K562 (cell line): ENCODE data around the gene TUT1. TPM values are rescaled to one million over a fixed set of nuclear protein-coding genes. Genes with fewer than 3 reads are reported as not detected.

Experiments used
- CTBP1 ChIP-seq: fragments of 450-650 bp; IDR thresholded peaks from 2 replicates; pipeline ENCODE4 v1.6.1; 2016; ENCODE audit warnings: borderline replicate concordance
- EP300 ChIP-seq: IDR thresholded peaks from 2 replicates; pipeline ENCODE4 v1.6.1; 2012; ENCODE audit warnings: low read length, improper control_type of control experiment
- HDAC2 ChIP-seq: fragments of 450-650 bp; IDR thresholded peaks from 2 replicates; pipeline ENCODE4 v1.6.1; 2016; ENCODE audit warnings: mild to moderate bottlenecking
- HIVEP1 ChIP-seq: fragments of 250-450 bp; sonication (Bioruptor Pico); IDR thresholded peaks from 2 replicates; pipeline ENCODE4 v1.4.0; 2020; ENCODE audit warnings: mild to moderate bottlenecking
- KLF6 ChIP-seq: fragments of 250-450 bp; sonication (Bioruptor Pico); IDR thresholded peaks from 2 replicates; pipeline ENCODE4 v1.4.0; 2020; ENCODE audit warnings: mild to moderate bottlenecking, moderate library complexity, borderline replicate concordance
- NEUROD1 ChIP-seq: fragments of 150-350 bp; IDR thresholded peaks from 2 replicates; pipeline ENCODE4 v1.6.1; 2014; ENCODE audit warnings: borderline replicate concordance, low read length, low read depth; ENCODE audit not compliant: partially characterized antibody
- NFRKB ChIP-seq: fragments of 450-650 bp; IDR thresholded peaks from 2 replicates; pipeline ENCODE4 v1.6.1; 2016; ENCODE audit warnings: low read depth
- PTTG1 ChIP-seq: fragments of 450-650 bp; IDR thresholded peaks from 2 replicates; pipeline ENCODE4 v1.6.1; 2016; ENCODE audit warnings: low read depth, mild to moderate bottlenecking, missing genetic modification characterization, missing compliant biosample characterization
- RBBP5 ChIP-seq: fragments of 200-600 bp; sonication (generic); IDR thresholded peaks from 2 replicates; pipeline ENCODE4 v1.6.1; 2012; ENCODE audit warnings: borderline replicate concordance, mild to moderate bottlenecking, low read length, control low read depth, inconsistent platforms; ENCODE audit not compliant: insufficient read depth, poor library complexity, severe bottlenecking
- RUNX1 ChIP-seq: sonication (generic); IDR thresholded peaks from 2 replicates; pipeline ENCODE4 v1.6.1; 2016; ENCODE audit warnings: antibody characterized with exemption, low read depth
- SMARCB1 ChIP-seq: IDR thresholded peaks from 2 replicates; pipeline ENCODE4 v1.6.1; 2011; ENCODE audit warnings: improper control_type of control experiment, low read depth; ENCODE audit not compliant: insufficient read length
- SMARCE1 ChIP-seq: fragments of 450-650 bp; IDR thresholded peaks from 2 replicates; pipeline ENCODE4 v1.7.1; 2016; ENCODE audit warnings: mild to moderate bottlenecking
- TAF1 ChIP-seq: IDR thresholded peaks from 2 replicates; pipeline ENCODE4 v1.6.1; 2011; ENCODE audit warnings: mild to moderate bottlenecking, low read length, moderate library complexity; ENCODE audit not compliant: insufficient read depth, control insufficient read depth, severe bottlenecking; ENCODE audit errors: extremely low read depth
- TFAM ChIP-seq: fragments of 250-450 bp; sonication (Bioruptor Pico); conservative IDR thresholded peaks from 2 replicates; pipeline ENCODE4 v1.5.0; 2021; ENCODE audit warnings: mild to moderate bottlenecking, moderate library complexity
- ZEB2 ChIP-seq: fragments of 450-650 bp; IDR thresholded peaks from 2 replicates; pipeline ENCODE4 v1.6.1; 2016
- ZNF232 ChIP-seq: sonication (generic); formaldehyde crosslinking; IDR thresholded peaks from 2 replicates; pipeline ENCODE4 v1.8.0; 2022; ENCODE audit warnings: mild to moderate bottlenecking, missing genetic modification reagents
- ZNF507 ChIP-seq: conservative IDR thresholded peaks from 2 replicates; pipeline ENCODE4 v1.6.1; 2017; ENCODE audit warnings: missing genetic modification characterization, missing compliant biosample characterization
- ZNF699 ChIP-seq: fragments of 250-450 bp; sonication (Bioruptor Pico); IDR thresholded peaks from 2 replicates; pipeline ENCODE4 v1.8.0; 2021; ENCODE audit warnings: mild to moderate bottlenecking, moderate library complexity; ENCODE audit not compliant: insufficient replicate concordance
- polyA plus RNA-seq, 8 experiments: library from polyadenylated mRNA; depleted of rRNA in 4 of 8; stranded (reverse) in 5 of 8; unstranded in 3 of 8; fragments of >200 nt; fragmentation: Nextera tagmentation in 2 of 8; fragmentation: Illumina TruSeq in 1 of 8; extraction: Ambion mirVana in 2 of 8; extraction: Trizol in 1 of 8; gene quantifications; 2 replicates each; pipeline versions ENCODE4 v1.2.1 to v1.2.3, GENCODE V29; 2011 to 2014; ENCODE audit warnings: inconsistent platforms in 1 of 8, missing spikeins in 1 of 8
- total RNA-seq, 7 experiments: library from RNA; depleted of rRNA in 6 of 7; stranded (reverse); fragments of >200 nt in 6 of 7; fragmentation: Illumina TruSeq in 2 of 7; extraction: Trizol in 2 of 7; gene quantifications; 2 replicates each; pipeline versions ENCODE4 v1.2.1 to v1.2.3, GENCODE V29; 2011 to 2021; ENCODE audit warnings: low replicate concordance in 1 of 7
- TF ChIP-seq, protein P1 (sequence below), 2 experiments: fragments of 450-650 bp; formaldehyde crosslinking in 1 of 2; IDR thresholded peaks; 2 replicates each; pipeline versions ENCODE4 v1.4.0 to v1.6.1; 2014 to 2020; ENCODE audit warnings: mild to moderate bottlenecking in 2 of 2, borderline replicate concordance in 1 of 2, low read depth in 1 of 2
- TF ChIP-seq, protein P2 (sequence below), 2 experiments: fragments of 450-650 bp; conservative IDR thresholded peaks; 2 replicates each; pipeline ENCODE4 v1.6.1; 2017; ENCODE audit warnings: mild to moderate bottlenecking in 2 of 2, moderate library complexity in 2 of 2

The TUT1 gene
- total and polyA plus RNA-seq, 9 of the 15 experiments (the other 6 are each of a cell fraction or from before 2014, with no cell fraction given), result 0.66 to 44.3 (median 15.7) TPM

DNA sequence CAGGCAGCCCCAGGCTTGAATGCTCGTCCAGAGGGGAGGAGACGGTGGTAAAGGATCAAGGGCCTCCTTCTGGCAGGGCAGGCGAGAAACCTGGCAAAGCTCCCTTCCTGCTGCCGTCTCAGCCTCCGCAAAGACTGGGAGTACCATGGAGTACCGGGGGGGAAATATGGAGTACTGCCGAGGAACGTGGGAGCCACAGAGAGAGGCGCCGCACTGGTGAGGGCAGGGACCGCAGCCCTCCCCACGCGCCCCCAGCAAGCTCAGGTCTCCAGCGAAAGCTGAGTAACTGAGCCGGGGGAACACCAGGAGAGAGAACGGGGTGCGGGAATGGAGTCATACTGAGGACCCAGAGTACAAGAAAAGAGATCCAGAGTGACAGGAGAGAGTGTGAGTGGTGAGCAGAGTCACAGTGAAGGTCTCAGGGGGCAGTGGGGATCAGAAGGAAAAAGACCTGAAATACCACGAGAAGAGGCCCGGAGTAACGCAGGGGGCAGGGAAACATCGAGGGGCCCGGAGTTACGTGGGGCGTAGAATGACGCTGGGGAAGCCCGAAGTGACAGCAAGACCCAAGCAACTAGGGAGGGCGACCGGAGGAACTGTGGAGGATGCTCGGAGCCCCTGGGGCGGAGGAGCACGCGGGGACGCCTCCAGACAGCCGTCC, 20.5 kb upstream of the TUT1 start (continued):
- TF ChIP-seq NFRKB (0 out of 2 replicates have a peak, but pooled peaks have one; percentile 45), HIVEP1 (CRISPR knock-in tag) (no peak), RBBP5 (peak; percentile 1), ZEB2 (no peak), EP300 (0 out of 2 replicates have a peak, but pooled peaks have one; percentile 6), NEUROD1 (peak; percentile 14), TFAM (CRISPR knock-in tag) (no peak), RUNX1 (no peak), CTBP1 (no peak), ZNF699 (CRISPR knock-in tag) (no peak), PTTG1 (tag) (no peak), SMARCB1 (no peak), ZNF232 (CRISPR knock-in tag) (no peak), TAF1 (peak; percentile 39), ZNF507 (tag) (no peak), KLF6 (CRISPR knock-in tag) (no peak), SMARCE1 (peak; percentile 70), HDAC2 (peak; percentile 91)
- TF ChIP-seq, protein P1, sequence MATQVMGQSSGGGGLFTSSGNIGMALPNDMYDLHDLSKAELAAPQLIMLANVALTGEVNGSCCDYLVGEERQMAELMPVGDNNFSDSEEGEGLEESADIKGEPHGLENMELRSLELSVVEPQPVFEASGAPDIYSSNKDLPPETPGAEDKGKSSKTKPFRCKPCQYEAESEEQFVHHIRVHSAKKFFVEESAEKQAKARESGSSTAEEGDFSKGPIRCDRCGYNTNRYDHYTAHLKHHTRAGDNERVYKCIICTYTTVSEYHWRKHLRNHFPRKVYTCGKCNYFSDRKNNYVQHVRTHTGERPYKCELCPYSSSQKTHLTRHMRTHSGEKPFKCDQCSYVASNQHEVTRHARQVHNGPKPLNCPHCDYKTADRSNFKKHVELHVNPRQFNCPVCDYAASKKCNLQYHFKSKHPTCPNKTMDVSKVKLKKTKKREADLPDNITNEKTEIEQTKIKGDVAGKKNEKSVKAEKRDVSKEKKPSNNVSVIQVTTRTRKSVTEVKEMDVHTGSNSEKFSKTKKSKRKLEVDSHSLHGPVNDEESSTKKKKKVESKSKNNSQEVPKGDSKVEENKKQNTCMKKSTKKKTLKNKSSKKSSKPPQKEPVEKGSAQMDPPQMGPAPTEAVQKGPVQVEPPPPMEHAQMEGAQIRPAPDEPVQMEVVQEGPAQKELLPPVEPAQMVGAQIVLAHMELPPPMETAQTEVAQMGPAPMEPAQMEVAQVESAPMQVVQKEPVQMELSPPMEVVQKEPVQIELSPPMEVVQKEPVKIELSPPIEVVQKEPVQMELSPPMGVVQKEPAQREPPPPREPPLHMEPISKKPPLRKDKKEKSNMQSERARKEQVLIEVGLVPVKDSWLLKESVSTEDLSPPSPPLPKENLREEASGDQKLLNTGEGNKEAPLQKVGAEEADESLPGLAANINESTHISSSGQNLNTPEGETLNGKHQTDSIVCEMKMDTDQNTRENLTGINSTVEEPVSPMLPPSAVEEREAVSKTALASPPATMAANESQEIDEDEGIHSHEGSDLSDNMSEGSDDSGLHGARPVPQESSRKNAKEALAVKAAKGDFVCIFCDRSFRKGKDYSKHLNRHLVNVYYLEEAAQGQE (IDR thresholded peaks at IDR 0.05; ENCODE audit: borderline replicate concordance), result no peak
- TF ChIP-seq, protein P1 (CRISPR knock-in tag; IDR thresholded peaks at IDR 0.05; ENCODE audit: low read depth), result no peak
- TF ChIP-seq, protein P2, sequence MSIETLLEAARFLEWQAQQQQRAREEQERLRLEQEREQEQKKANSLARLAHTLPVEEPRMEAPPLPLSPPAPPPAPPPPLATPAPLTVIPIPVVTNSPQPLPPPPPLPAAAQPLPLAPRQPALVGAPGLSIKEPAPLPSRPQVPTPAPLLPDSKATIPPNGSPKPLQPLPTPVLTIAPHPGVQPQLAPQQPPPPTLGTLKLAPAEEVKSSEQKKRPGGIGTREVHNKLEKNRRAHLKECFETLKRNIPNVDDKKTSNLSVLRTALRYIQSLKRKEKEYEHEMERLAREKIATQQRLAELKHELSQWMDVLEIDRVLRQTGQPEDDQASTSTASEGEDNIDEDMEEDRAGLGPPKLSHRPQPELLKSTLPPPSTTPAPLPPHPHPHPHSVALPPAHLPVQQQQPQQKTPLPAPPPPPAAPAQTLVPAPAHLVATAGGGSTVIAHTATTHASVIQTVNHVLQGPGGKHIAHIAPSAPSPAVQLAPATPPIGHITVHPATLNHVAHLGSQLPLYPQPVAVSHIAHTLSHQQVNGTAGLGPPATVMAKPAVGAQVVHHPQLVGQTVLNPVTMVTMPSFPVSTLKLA (conservative IDR thresholded peaks at IDR 0.05), result peak in 1 of 2 experiments; percentile 45; a peak in 2 of 4 replicates
